Head of caudate nucleus (tissue), 42 donors: Measurements from ENCODE around the gene MUC22.
A peak's percentile ranks its signal among the peaks of the same experiment; 100 is the strongest.
"Not testable (repeated sequence)": the region's sequence is repeated elsewhere in the genome, so short reads cannot be mapped to it uniquely, and the experiment has no call there.

Experiments
- DNase-seq, 42 donors: peaks; one replicate each; pipeline versions ENCODE4 v3.0.0 to v3.0.0-alpha.2; 2020 to 2021; ENCODE audit warnings: mixed read lengths in 7 of 42
- intact Hi-C: fragments of 100-400 bp; cut with DNase I; formaldehyde crosslinking; loops from one replicate; pipeline ENCODE4 v1.15.0; 2022

The MUC22 gene

DNA sequence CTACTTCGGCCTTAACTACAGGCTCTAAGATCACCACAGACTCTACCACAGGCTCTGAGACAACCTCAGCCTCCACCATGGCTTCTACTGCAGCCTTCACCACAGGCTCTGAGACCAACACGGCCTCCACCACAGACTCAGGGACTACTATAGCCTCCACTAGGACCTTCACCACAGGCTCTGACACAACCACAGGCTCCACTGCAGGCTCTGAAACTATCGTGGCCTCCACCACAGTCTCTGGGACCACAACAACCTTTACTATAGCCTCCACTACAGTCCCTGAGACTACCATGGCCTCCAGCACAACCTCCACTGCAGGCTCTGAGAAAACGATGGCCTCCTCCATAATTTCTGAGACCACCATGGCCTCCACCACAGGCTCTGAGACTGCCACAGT, 15.3 kb downstream of the MUC22 start:
- intact Hi-C loops: no loop called here
- DNase-seq: no peak

GRCh38 chr6:31031095-31031494, 20.8 kb downstream of the MUC22 start:
- DNase-seq: no peak
- intact Hi-C loops: no loop called here

DNA sequence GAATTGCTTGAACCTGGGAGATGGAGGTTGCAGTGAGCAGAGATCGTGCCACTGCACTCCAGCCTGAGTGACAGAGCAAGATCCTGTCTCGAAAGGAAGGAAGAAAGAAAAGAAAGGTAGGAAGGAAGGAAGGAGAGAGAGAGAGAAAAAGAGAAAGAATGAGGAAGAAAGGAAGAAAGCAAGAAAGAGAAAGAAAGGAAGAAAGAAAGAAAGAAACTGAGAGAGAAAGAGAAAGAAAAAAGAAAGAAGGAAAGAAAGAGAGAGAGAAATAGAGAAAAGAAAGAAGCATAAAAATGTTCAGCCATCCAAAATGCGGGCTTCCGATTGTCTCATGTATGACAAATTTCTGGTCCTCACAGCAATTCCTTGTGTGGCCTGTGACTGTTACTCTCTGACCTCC, 22.8 kb downstream of the MUC22 start:
- DNase-seq: no peak
- intact Hi-C loops: no loop called here

GRCh38 chr6:31035862-31036497, 25.7 kb downstream of the MUC22 start:
- intact Hi-C loops: no loop called here
- no peak for DNase-seq

DNA sequence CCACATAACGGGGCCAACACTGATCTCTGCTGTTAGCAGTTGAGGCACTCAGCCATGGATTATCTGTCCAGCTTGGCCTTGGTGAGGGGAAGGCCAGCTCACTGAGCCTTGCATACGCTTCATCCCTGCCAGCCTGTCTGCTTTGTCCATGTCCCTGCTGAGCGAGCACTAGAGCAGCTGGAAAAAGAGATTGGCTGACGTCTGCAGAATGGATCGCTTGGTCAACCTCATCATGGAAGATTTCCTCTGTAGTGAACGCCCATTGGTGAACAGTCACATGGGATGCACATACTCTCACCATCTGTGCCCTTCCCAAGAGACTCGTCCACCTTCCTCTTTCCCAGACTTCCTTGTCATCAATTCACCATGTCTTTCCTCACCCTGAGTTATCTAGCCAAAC, 26.9 kb downstream of the MUC22 start:
- DNase-seq: peak in 1 of 42 donors; percentile 17
- intact Hi-C loops: no loop called here

- intact Hi-C loops: no loop called here
- DNase-seq: peak in 8 of 42 donors; percentile 10 to 54 (median 22)
These were observed 27.4 kb downstream of the MUC22 start for GRCh38 chr6:31037682-31038081.

GRCh38 chr6:31038559-31038958, 28.3 kb downstream of the MUC22 start:
- intact Hi-C loops: no loop called here
- no peak for DNase-seq

- intact Hi-C loops: no loop called here
These were observed 30.5 kb downstream of the MUC22 start for GRCh38 chr6:31040801-31041200.

GRCh38 chr6:31041372-31041974, 31.2 kb downstream of the MUC22 start:
- intact Hi-C loops: no loop called here
- no peak for DNase-seq

More at GRCh38 chr6:31040801-31041200, 30.5 kb downstream of the MUC22 start:
- DNase-seq: no peak

GRCh38 chr6:31042806-31043205, 32.5 kb downstream of the MUC22 start:
- DNase-seq: peak in 12 of 42 donors; percentile 14 to 64 (median 26)
- intact Hi-C loops: no loop called here

DNA sequence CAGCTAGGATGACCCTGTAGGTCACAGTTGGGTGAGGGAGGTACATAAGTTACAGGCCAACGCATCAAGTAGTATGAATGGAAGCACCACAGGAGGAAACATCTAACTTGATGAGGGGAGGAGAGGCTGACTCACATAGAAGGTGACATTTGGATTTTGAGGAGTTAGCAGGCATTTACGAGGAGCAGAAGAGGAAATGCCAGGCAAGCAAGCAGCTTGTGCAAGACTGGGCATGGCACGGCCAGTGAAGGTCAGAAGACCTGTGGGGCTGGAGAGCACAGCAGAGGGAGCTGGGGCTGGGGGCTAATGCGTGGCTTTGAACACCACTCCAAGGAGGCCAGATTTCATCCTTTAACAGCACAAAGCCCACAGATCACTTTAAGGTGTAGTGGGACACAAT, 37.8 kb downstream of the MUC22 start:
- intact Hi-C loops: no loop called here

DNA sequence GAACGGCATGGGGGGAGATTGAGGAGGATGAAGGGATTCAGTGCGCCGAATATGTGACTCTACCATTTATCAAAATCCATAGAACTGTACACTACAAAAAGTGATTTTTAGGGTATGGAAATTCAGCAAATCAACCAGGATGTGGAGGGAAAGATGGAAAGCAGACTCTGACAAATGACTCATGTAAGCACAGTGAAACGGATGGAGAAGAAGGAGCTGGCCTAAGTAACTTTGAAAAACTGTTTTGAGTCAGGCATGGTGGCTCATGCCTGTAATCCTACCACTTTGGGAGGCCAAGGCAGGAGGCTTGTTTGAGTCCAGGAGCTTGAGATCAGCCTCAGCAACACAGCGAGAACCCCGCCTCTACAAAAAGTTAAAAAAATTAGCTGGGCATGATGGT, 39.2 kb downstream of the MUC22 start:
- intact Hi-C loops: no loop called here

More for the DNA sequence above, 37.8 kb downstream of the MUC22 start:
- no peak for DNase-seq

DNA sequence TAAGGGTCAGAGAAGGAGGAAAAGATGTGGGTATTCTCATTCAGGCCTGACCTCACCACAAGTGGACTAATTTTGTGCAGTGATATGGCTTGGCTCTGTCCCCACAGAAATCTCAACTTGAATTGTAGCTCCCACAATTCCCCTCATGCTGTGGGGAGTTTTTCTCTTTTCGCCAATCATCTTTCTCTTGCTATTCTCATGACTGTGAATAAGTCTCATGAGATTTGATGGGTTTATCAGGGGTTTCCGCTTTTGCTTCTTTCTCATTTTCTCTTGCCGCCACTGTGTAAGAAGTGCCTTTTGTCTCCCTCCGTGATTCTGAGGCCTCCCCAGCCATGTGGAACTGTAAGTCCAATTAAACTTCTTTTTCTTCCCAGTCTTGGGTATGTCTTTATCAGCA, 42.9 kb downstream of the MUC22 start:
- intact Hi-C loops, DNase-seq: not testable (repeated sequence)

More for the DNA sequence above, 39.2 kb downstream of the MUC22 start:
- no peak for DNase-seq

- intact Hi-C loops: no loop called here
- DNase-seq: peak in 1 of 42 donors; percentile 43
These were observed 43.6 kb downstream of the MUC22 start for GRCh38 chr6:31053873-31054272.

DNA sequence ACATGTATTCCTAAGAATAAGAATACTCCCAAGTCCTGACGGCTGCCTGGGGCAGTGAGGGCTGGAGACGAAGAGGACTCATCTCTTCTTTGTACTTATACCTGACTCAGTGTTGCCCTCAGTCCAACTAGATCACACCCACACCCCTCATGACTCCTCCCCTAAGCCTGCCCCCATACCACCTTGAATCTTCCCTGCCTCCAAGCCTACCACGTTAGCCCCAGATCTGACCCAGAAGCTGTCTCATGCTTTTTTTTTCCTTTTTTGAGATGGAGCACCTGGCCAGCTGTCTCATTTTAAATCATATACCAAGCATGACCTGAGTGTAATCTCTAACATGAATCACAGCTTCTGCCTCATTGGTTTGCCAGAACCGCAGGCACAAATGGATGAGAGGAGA, 45.2 kb downstream of the MUC22 start:
- DNase-seq: no peak
- intact Hi-C loops: no loop called here

- DNase-seq: peak in 1 of 42 donors; percentile 15
- intact Hi-C loops: no loop called here
These were observed 47.2 kb downstream of the MUC22 start for GRCh38 chr6:31057426-31058003.

DNA sequence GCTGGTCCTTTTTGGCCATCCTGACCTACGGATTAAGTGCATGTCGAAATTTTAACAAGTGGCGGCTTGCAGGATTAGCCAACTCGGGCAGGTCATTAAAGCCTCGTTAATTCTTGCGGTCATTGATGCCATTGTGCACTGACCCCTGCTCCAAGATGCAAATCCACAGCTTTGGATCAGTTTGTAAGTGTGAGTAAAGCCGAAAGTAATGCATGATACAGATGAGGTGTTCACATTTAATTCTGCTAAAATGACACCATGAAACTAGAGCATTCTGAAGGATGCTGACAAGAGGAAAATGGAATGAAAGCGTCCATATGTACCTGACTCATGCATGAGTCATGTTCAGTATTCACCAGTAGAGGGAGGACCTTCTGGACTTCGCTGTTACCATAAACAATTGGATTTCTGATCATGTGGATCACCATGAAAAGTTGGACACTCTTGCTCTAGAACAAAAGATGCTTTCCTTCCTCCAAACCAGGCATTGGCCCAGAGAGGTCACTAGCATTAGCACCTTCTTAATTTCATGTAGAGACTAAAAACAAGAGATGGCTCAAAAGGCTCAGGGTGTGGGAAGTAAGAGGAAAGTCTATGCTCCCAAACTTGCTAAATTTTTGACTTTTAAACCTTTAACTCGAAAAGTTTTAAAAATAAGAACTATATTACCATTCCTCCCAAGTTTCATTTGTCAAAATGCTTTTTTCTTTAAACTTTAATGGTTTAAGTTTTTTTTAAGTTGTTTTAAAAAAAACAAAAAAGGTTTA, 48.0 kb downstream of the MUC22 start:
- intact Hi-C loops: no loop called here
- DNase-seq: peak in 8 of 42 donors; percentile 11 to 61 (median 34)

GRCh38 chr6:31060145-31060544, 49.9 kb downstream of the MUC22 start:
- intact Hi-C loops: no loop called here
- DNase-seq: no peak

DNA sequence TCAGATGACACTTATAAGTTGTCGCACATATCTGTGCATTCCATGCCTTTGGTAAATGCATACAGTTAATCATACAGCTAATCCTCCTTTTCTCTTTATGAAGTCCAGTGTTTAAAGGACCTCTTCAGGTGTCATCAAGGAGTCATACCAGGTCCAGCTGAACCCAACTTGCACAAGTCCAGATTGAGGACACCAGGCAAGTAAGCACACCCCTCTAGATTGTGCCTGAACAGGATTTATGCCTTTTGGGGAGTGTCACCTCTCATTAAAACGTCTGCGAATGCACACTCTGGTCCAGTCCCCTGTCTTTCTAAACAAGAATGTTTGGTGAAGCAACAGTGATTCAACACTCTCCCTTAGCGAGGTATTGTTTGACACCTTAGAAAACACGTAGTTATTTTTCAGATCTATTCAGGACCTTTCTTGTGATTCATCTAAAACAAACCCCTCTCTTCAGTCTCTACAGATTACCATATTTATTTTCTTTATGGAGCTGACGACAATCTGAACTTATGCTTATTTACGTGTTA, 53.7 kb downstream of the MUC22 start:
- intact Hi-C loops: no loop called here
- DNase-seq: no peak

GRCh38 chr6:31065556-31065955, 55.3 kb downstream of the MUC22 start:
- intact Hi-C loops: no loop called here
- no peak for DNase-seq
